Ishikawa (cell line): ENCODE results near the gene KDM4B.

Experiments
- CEBPB ChIP-seq: IDR thresholded peaks from 2 replicates; pipeline ENCODE4 v1.6.1; 2012
- CREB1 ChIP-seq: IDR thresholded peaks from 2 replicates; pipeline ENCODE4 v1.6.1; 2012; ENCODE audit warnings: low read depth
- EGR1 ChIP-seq: IDR thresholded peaks from 2 replicates; pipeline ENCODE4 v1.6.1; 2012
- EP300 ChIP-seq: IDR thresholded peaks from 2 replicates; pipeline ENCODE4 v1.6.1; 2012; ENCODE audit warnings: borderline replicate concordance
- FOXM1 ChIP-seq: IDR thresholded peaks from 2 replicates; pipeline ENCODE4 v1.6.1; 2012; ENCODE audit warnings: low read depth, borderline replicate concordance
- MAX ChIP-seq: IDR thresholded peaks from 2 replicates; pipeline ENCODE4 v1.6.1; 2012
- NFIC ChIP-seq: IDR thresholded peaks from 2 replicates; pipeline ENCODE4 v1.6.1; 2012
- RAD21 ChIP-seq: IDR thresholded peaks from 2 replicates; pipeline ENCODE4 v1.6.1; 2012; ENCODE audit warnings: low read depth
- TAF1 ChIP-seq: IDR thresholded peaks from 2 replicates; pipeline ENCODE4 v1.6.1; 2012; ENCODE audit warnings: low read depth, mild to moderate bottlenecking
- TCF12 ChIP-seq: IDR thresholded peaks from 2 replicates; pipeline ENCODE4 v1.6.1; 2012; ENCODE audit warnings: low read depth
- TEAD4 ChIP-seq: IDR thresholded peaks from 2 replicates; pipeline ENCODE4 v1.6.1; 2012
- USF1 ChIP-seq: IDR thresholded peaks from 2 replicates; pipeline ENCODE4 v1.6.1; 2012
- YY1 ChIP-seq: IDR thresholded peaks from 2 replicates; pipeline ENCODE4 v1.6.1; 2012; ENCODE audit warnings: low read depth
- ZBTB7A ChIP-seq: IDR thresholded peaks from 2 replicates; pipeline ENCODE4 v1.6.1; 2012; ENCODE audit warnings: low read depth
- TF ChIP-seq, protein P1 (sequence below): IDR thresholded peaks from 2 replicates; pipeline ENCODE4 v1.6.1; 2012; ENCODE audit warnings: low read depth, mild to moderate bottlenecking

The KDM4B gene

DNA sequence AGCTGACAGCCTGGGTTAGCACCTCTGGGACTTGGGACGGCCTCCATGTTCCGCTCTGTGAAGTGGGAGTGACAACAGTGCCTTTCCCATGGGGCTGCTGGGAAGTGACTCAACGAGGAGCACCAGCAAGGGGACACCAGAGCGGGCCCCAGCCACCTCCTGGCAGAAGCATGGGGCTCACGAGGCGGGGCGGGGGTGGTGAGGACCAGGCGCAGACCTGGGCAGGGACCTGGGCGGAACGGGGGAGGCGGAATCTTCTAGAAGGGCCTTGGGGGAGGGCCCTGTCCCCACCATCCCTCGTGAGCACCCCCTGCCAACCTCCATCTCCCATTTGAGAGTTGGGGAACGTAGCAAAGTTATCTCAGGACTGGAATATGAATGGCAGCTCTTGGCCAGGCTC is 37.9 kb downstream of the KDM4B start:
- TF ChIP-seq, protein P1, sequence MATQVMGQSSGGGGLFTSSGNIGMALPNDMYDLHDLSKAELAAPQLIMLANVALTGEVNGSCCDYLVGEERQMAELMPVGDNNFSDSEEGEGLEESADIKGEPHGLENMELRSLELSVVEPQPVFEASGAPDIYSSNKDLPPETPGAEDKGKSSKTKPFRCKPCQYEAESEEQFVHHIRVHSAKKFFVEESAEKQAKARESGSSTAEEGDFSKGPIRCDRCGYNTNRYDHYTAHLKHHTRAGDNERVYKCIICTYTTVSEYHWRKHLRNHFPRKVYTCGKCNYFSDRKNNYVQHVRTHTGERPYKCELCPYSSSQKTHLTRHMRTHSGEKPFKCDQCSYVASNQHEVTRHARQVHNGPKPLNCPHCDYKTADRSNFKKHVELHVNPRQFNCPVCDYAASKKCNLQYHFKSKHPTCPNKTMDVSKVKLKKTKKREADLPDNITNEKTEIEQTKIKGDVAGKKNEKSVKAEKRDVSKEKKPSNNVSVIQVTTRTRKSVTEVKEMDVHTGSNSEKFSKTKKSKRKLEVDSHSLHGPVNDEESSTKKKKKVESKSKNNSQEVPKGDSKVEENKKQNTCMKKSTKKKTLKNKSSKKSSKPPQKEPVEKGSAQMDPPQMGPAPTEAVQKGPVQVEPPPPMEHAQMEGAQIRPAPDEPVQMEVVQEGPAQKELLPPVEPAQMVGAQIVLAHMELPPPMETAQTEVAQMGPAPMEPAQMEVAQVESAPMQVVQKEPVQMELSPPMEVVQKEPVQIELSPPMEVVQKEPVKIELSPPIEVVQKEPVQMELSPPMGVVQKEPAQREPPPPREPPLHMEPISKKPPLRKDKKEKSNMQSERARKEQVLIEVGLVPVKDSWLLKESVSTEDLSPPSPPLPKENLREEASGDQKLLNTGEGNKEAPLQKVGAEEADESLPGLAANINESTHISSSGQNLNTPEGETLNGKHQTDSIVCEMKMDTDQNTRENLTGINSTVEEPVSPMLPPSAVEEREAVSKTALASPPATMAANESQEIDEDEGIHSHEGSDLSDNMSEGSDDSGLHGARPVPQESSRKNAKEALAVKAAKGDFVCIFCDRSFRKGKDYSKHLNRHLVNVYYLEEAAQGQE: no peak
- TF ChIP-seq TAF1: no peak
- TF ChIP-seq TCF12: no peak
- no peak for TF ChIP-seq YY1
- TF ChIP-seq USF1: no peak
- no peak for TF ChIP-seq NFIC
- TF ChIP-seq RAD21: no peak
- TF ChIP-seq MAX: no peak
- TF ChIP-seq FOXM1: no peak
- no peak for TF ChIP-seq EGR1
- TF ChIP-seq EP300: no peak
- TF ChIP-seq ZBTB7A: no peak
- TF ChIP-seq CEBPB: no peak
- no peak for TF ChIP-seq TEAD4
- no peak for TF ChIP-seq CREB1

GRCh38 chr19:5011476-5012238 is 42.7 kb downstream of the KDM4B start:
- TF ChIP-seq ZBTB7A: no peak
- TF ChIP-seq USF1: no peak
- TF ChIP-seq TAF1: no peak

DNA sequence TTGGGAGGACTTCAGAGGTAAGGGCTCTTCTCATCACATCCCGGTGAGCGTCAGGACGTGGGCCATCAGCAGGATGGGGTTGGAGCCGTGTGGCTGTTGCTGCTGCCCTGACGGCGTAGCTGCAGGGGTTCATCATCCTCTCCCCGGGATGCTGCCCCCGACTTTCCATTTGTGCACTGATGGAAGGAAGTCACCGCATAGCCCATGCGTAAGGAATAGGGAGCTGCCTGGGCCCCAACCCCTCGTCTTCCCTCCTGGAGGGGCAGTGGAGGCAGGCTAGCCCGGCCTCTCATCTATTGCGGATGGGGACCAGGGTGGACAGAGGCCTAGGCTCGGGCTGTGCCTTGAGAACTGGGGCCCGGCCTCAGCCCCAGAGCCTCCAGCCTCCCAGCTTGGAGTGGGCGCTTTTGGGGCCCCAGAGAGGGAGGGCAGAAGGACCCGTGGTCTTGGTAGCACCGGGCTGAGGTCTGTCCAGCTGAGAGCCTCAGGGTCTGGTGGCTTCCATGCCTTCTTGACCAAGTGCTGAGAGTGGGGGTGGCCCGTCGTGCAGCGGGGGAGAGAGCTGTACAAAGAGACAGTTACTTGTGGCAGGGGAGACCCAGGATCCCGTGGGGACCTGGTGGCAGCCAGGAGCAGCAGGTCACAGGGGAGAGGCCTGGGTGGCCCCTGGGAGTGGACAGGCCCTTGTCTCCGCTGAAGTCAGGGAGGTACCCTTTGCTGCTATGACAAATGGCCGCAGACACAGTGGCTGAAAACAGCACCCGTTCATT is 44.0 kb downstream of the KDM4B start:
- TF ChIP-seq YY1 (no peak), NFIC (no peak), CREB1 (no peak), FOXM1 (no peak), MAX (no peak), RAD21 (no peak), EP300 (no peak), TCF12 (no peak), TAF1 (no peak), USF1 (no peak), ZBTB7A (no peak), EGR1 (no peak), TEAD4 (no peak), CEBPB (no peak)
- TF ChIP-seq, protein P1: no peak

GRCh38 chr19:5013761-5014160 is 44.8 kb downstream of the KDM4B start:
- TF ChIP-seq FOXM1 (no peak), EGR1 (no peak)

DNA sequence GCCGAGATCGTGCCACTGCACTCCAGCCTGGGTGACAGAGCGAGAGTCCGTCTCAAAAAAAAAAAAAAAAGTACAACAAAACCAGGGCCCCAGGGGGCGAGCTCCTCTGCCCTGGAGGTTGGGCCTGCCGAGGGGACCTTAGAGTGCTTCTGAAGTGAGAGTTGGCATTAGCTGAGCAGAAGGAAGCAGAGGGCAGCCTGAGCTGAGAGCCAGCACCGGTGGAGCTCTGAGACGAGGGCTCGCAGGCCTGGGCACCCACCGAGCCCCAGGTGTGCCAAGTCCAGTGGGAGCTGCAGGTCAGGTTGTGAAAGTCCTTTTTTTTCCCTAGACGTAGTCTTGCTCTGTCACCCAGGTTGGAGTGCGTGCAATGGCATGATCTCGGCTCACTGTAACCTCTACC is 46.0 kb downstream of the KDM4B start:
- no peak for TF ChIP-seq TAF1
- no peak for TF ChIP-seq EGR1
- TF ChIP-seq TEAD4: no peak
- no peak for TF ChIP-seq NFIC
- TF ChIP-seq USF1: no peak
- TF ChIP-seq EP300: no peak
- no peak for TF ChIP-seq TCF12
- TF ChIP-seq CEBPB: no peak
- TF ChIP-seq FOXM1: no peak
- no peak for TF ChIP-seq ZBTB7A
- TF ChIP-seq YY1: no peak
